ENCODE data around the gene IGFBPL1. TPM values are rescaled to one million over a fixed set of nuclear protein-coding genes. Genes with fewer than 3 reads are reported as not detected.

Gene IGFBPL1
- total and polyA plus RNA-seq, 2 of the 13 experiments (the other 11 are each of a cell fraction or from before 2014, with no cell fraction given), result 0.24 TPM; not detected in 1

DNA sequence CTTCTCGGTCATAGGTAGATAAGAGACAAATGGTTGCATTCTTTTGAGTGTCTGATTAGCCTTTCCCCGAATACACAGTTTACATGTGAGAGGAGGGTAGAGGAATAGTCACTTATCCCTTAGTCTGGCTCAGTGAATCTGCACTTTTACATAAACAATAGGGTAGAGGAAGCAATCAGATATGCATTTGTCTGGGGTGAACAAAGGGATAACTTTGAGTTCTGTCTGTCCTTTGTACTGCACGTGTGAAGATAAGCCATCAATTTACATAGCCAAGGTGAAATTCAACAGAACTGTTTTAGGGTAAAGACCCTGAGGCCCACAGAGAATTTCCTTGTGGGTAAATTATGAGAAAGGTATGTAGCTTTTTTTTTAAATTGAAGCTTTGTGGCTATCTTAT lies 10.1 kb upstream of the IGFBPL1 start (continued):
- TF ChIP-seq, protein P1, sequence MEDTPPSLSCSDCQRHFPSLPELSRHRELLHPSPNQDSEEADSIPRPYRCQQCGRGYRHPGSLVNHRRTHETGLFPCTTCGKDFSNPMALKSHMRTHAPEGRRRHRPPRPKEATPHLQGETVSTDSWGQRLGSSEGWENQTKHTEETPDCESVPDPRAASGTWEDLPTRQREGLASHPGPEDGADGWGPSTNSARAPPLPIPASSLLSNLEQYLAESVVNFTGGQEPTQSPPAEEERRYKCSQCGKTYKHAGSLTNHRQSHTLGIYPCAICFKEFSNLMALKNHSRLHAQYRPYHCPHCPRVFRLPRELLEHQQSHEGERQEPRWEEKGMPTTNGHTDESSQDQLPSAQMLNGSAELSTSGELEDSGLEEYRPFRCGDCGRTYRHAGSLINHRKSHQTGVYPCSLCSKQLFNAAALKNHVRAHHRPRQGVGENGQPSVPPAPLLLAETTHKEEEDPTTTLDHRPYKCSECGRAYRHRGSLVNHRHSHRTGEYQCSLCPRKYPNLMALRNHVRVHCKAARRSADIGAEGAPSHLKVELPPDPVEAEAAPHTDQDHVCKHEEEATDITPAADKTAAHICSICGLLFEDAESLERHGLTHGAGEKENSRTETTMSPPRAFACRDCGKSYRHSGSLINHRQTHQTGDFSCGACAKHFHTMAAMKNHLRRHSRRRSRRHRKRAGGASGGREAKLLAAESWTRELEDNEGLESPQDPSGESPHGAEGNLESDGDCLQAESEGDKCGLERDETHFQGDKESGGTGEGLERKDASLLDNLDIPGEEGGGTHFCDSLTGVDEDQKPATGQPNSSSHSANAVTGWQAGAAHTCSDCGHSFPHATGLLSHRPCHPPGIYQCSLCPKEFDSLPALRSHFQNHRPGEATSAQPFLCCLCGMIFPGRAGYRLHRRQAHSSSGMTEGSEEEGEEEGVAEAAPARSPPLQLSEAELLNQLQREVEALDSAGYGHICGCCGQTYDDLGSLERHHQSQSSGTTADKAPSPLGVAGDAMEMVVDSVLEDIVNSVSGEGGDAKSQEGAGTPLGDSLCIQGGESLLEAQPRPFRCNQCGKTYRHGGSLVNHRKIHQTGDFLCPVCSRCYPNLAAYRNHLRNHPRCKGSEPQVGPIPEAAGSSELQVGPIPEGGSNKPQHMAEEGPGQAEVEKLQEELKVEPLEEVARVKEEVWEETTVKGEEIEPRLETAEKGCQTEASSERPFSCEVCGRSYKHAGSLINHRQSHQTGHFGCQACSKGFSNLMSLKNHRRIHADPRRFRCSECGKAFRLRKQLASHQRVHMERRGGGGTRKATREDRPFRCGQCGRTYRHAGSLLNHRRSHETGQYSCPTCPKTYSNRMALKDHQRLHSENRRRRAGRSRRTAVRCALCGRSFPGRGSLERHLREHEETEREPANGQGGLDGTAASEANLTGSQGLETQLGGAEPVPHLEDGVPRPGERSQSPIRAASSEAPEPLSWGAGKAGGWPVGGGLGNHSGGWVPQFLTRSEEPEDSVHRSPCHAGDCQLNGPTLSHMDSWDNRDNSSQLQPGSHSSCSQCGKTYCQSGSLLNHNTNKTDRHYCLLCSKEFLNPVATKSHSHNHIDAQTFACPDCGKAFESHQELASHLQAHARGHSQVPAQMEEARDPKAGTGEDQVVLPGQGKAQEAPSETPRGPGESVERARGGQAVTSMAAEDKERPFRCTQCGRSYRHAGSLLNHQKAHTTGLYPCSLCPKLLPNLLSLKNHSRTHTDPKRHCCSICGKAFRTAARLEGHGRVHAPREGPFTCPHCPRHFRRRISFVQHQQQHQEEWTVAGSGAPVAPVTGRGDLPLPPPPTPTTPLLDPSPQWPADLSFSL (CRISPR knock-in tag; IDR thresholded peaks at IDR 0.05), result no peak
- TF ChIP-seq, protein P2, sequence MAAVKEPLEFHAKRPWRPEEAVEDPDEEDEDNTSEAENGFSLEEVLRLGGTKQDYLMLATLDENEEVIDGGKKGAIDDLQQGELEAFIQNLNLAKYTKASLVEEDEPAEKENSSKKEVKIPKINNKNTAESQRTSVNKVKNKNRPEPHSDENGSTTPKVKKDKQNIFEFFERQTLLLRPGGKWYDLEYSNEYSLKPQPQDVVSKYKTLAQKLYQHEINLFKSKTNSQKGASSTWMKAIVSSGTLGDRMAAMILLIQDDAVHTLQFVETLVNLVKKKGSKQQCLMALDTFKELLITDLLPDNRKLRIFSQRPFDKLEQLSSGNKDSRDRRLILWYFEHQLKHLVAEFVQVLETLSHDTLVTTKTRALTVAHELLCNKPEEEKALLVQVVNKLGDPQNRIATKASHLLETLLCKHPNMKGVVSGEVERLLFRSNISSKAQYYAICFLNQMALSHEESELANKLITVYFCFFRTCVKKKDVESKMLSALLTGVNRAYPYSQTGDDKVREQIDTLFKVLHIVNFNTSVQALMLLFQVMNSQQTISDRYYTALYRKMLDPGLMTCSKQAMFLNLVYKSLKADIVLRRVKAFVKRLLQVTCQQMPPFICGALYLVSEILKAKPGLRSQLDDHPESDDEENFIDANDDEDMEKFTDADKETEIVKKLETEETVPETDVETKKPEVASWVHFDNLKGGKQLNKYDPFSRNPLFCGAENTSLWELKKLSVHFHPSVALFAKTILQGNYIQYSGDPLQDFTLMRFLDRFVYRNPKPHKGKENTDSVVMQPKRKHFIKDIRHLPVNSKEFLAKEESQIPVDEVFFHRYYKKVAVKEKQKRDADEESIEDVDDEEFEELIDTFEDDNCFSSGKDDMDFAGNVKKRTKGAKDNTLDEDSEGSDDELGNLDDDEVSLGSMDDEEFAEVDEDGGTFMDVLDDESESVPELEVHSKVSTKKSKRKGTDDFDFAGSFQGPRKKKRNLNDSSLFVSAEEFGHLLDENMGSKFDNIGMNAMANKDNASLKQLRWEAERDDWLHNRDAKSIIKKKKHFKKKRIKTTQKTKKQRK (IDR thresholded peaks at IDR 0.05; ENCODE audit: low read length), result no peak
- TF ChIP-seq RFXANK (CRISPR knock-in tag; IDR thresholded peaks at IDR 0.05) (no peak), RARA (CRISPR knock-in tag; IDR thresholded peaks at IDR 0.05) (peak; percentile 33), SOX6 (IDR thresholded peaks at IDR 0.05) (no peak), SOX6 (CRISPR knock-in tag; IDR thresholded peaks at IDR 0.05) (peak; percentile 81), ZNF564 (CRISPR knock-in tag; IDR thresholded peaks at IDR 0.05) (no peak), BHLHE40 (IDR thresholded peaks at IDR 0.05; ENCODE audit: low read length) (peak; percentile 60; the same call in 1 of the 2 replicates), SOX13 (IDR thresholded peaks at IDR 0.05) (peak; percentile 83), SOX13 (CRISPR knock-in tag; conservative IDR thresholded peaks at IDR 0.05 in 1 of 2, IDR thresholded peaks at IDR 0.05 in 1 of 2) (peak in 1 of 2 experiments; percentile 94; a peak in 2 of 4 replicates)
- TF ChIP-seq, protein P3, sequence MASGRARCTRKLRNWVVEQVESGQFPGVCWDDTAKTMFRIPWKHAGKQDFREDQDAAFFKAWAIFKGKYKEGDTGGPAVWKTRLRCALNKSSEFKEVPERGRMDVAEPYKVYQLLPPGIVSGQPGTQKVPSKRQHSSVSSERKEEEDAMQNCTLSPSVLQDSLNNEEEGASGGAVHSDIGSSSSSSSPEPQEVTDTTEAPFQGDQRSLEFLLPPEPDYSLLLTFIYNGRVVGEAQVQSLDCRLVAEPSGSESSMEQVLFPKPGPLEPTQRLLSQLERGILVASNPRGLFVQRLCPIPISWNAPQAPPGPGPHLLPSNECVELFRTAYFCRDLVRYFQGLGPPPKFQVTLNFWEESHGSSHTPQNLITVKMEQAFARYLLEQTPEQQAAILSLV (CRISPR knock-in tag; IDR thresholded peaks at IDR 0.05; ENCODE audit: borderline replicate concordance), result no peak
- TF ChIP-seq, protein P4, sequence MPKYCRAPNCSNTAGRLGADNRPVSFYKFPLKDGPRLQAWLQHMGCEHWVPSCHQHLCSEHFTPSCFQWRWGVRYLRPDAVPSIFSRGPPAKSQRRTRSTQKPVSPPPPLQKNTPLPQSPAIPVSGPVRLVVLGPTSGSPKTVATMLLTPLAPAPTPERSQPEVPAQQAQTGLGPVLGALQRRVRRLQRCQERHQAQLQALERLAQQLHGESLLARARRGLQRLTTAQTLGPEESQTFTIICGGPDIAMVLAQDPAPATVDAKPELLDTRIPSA (CRISPR knock-in tag; IDR thresholded peaks at IDR 0.05; ENCODE audit: borderline replicate concordance), result no peak

Measured in HepG2 (cell line).